GM18951 (cell line): ENCODE measurements around the gene LPGAT1.
"Not testable (repeated sequence)": the region's sequence is repeated elsewhere in the genome, so short reads cannot be mapped to it uniquely, and the experiment has no call there.

Experiments
- POLR2A ChIP-seq: IDR thresholded peaks from 4 replicates; pipeline ENCODE4 v1.6.1; 2011; ENCODE audit warnings: mild to moderate bottlenecking; ENCODE audit not compliant: insufficient read length, insufficient read depth; ENCODE audit errors: extremely low read depth
- in situ Hi-C: fragments of 300-500 bp; cut with MboI; formaldehyde crosslinking; loops from one replicate; pipeline ENCODE4 v1.12.0; 2022; ENCODE audit warnings: low sequenced_read_pairs, mixed read lengths, inconsistent platforms; ENCODE audit not compliant: unreplicated experiment

The LPGAT1 gene

GRCh38 chr1:211704543-211704942, 126.0 kb downstream of the LPGAT1 start:
- in situ Hi-C loops = no loop called here
- no peak for TF ChIP-seq POLR2A

DNA sequence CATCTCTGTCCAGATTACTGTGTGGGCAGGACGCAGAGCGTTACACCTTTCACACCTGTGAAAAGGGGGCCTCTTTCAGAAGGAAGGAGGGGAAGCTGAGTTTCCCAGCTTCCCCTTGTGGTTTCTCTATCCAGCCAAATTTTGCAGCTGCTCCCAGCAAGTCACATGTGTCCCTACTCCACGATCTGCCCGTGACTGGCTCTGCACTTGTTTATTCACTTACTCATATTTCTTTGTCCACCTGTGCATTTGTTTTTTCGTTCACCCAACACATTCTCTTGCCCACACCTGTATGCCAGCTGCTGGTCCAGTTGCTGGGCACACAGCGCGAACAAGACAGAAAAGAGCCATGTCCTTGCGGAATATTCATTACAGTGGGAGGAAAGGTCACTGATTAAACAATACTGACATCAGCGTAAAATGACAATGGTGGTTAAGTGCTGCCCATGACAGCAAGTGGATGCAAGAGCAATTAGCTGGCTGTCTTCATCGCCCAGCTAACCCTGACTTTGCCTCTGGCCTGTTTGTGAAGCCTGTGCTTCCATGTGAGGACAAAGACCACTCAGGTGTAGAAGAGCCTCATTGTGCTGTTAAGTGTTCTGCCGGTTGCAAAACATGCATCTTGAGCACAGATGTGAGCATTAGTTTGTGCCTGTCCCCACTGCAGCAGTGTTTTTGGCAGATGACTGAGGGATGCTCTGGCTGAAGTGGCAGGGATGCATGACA, 126.6 kb downstream of the LPGAT1 start:
- in situ Hi-C loops = no loop called here
- no peak for TF ChIP-seq POLR2A

GRCh38 chr1:211701733-211702132, 128.8 kb downstream of the LPGAT1 start:
- in situ Hi-C loops = no loop called here
- no peak for TF ChIP-seq POLR2A

DNA sequence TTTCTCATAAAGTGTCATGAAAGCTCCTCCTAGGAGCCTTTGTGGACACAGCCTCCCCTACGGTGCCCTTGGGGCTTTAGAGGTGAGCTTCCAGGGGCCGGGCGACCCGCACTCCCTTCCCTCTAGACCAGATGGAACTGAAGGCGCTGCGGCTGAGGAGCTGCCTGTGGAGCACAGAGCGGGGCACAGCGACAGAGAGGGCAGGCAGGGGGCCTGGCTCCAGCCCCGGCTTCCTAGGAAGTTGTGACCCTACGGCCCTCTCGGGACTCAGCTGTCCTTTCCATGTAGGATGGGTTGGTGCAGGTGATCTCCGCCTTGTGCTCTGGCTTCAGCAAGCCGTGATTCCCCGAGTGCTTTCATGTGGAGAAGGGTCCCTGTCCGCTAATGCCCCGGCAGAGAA, 131.5 kb downstream of the LPGAT1 start:
- TF ChIP-seq POLR2A = no peak
- in situ Hi-C loops = no loop called here

DNA sequence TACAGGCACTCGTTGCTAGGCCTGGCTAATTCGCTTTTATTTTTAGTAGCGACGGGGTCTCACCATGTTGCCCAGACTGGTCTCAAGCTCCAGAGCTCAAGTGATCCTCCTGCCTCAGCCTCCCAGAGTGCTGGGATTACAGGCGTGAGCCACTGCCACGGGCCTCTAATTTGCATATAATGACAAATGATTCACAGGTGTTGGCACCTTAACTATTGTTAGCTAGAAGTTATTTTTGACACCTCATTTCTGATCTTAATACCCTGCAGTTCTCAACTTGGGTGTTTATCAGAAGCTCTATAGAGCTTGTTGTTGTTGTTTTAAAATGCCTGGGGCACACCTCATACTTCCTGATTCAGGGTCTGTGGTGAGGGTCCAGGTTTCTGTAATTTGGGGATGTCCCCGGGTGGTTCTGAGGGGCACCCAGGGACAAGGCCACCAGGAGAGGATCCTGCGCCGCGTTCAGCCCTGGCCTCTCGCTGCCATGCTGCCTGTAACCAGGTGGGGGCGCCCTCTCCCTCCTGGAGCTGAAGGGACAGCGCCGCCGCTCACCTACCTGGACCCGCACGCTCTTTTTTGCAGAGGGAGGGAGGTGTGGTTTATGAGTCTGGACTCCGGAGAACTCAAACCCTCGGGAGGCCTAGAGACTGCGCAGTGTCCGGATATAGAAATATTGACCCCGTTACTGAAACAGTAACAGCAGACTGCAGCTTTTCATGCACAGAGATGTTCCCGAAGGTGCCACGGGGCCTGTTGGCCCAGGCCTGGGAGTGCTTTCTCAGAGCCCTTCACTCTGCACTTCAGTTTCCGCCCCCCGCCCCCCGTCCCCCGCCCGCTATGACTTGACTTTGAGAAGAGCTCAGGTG, 132.2 kb downstream of the LPGAT1 start:
- no peak for TF ChIP-seq POLR2A
- in situ Hi-C loops = no loop called here

DNA sequence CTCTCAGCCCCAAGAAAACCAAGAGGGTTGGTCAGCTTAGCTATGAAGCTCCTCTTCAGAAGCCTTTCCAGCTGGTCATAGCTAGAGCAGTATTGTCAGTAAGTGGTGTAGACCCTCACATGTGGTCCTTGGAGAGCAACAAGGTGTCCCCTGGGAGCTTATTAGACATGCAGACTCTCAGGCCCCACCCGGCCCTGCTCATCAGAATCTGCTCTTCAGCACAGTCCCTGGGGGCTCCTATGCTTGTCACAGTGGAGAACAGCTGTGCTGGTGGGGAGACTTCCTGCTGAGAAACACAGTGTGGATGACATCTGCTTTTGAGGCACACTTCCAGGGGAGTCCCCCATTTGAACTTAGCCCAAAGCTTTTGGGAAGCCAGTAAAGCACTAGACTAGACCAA, 133.2 kb downstream of the LPGAT1 start:
- in situ Hi-C loops = no loop called here
- no peak for TF ChIP-seq POLR2A

- in situ Hi-C loops = no loop called here
- no peak for TF ChIP-seq POLR2A
These were observed 135.3 kb downstream of the LPGAT1 start for GRCh38 chr1:211695135-211695816.

- in situ Hi-C loops = not testable (repeated sequence)
These were observed 136.7 kb downstream of the LPGAT1 start for GRCh38 chr1:211693911-211694310.
